Activated CD8-positive, alpha-beta T cell treated with anti-CD3 and anti-CD28 coated beads, Interleukin-2, amount 10 ng/mL, durations not matched to agents 7 days and 5 days (primary cell): ENCODE measurements around the gene DMPK. TPM values are rescaled to one million over a fixed set of nuclear protein-coding genes. Genes with fewer than 3 reads are reported as not detected.
A peak's percentile ranks its signal among the peaks of the same experiment; 100 is the strongest.

Experiments
- ATAC-seq: fragments of 150-1000 bp; cut with Tn5 transposase; one replicate; pipeline ENCODE4 v1.10.0; 2021; ENCODE audit warnings: moderate library complexity
- CTCF ChIA-PET: fragments of 350-600 bp; sonication (Branson Sonifier 250); formaldehyde crosslinking; loops from one replicate; lab custom pipeline; 2021; ENCODE audit warnings: antibody characterized with exemption; lab: Charles Lee
- POLR2A ChIA-PET: fragments of 350-600 bp; sonication (Branson Sonifier 250); formaldehyde crosslinking; loops from one replicate; lab custom pipeline; 2021; ENCODE audit warnings: antibody characterized with exemption; lab: Charles Lee
- DNase-seq: peaks from one replicate; pipeline ENCODE4 v3.0.0-alpha.2; 2020
- H3K27ac Mint-ChIP-seq: one replicate; pipeline ENCODE4 v1.8.0; 2021; ENCODE audit warnings: mild to moderate bottlenecking, mixed read lengths
- H3K27me3 Mint-ChIP-seq: one replicate; pipeline ENCODE4 v1.8.0; 2021; ENCODE audit warnings: low read depth, mixed read lengths
- H3K36me3 Mint-ChIP-seq: one replicate; pipeline ENCODE4 v1.8.0; 2021; ENCODE audit warnings: low read depth, mixed read lengths
- H3K4me1 Mint-ChIP-seq: one replicate; pipeline ENCODE4 v1.8.0; 2021; ENCODE audit warnings: low read depth, mixed read lengths
- H3K4me3 Mint-ChIP-seq: one replicate; pipeline ENCODE4 v1.8.0; 2021; ENCODE audit warnings: mild to moderate bottlenecking, mixed read lengths
- H3K9me3 Mint-ChIP-seq: one replicate; pipeline ENCODE4 v1.8.0; 2022; ENCODE audit warnings: mixed read lengths; ENCODE audit not compliant: insufficient read depth
- total RNA-seq, 2 experiments: library from RNA; stranded (reverse); gene quantifications; one replicate each; pipeline ENCODE4 v1.2.3, GENCODE V29; 2021

The DMPK gene
- total RNA-seq, 2 experiments from 2014 or later = 9.9 to 14.4 TPM

DNA sequence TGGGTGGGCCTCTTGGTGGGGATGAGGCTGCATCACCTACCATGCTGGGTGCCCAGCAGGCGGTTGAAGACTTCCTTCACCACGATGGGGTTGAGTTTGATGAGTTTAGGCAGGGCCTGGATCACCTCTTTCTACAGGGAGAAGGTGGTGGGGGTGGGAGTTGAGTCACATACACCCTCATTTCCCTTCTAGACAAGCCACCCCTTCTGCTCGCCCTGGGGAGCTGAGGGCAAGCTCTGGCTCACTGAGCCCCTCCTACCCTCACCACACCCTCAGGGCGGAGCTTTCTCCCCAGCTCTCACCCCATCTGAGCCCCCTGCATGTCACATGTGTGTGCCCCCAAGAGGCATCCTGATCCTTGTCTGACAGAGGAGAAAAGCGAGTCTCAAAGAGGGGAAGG lies 40.4 kb upstream of the DMPK start:
- CTCF ChIA-PET = interaction anchor here (1.9 kb wide), 1 partner anchor 53 kb away, joined by 6 read pairs; no protein-coding TSS in a partner anchor
- no peak for ATAC-seq
- POLR2A ChIA-PET = no interaction called here
- no peaks in the 10 kb centered on the region for H3K9me3 Mint-ChIP-seq
- no peak overlapping the region for H3K27ac Mint-ChIP-seq
- no peaks in the 10 kb centered on the region for H3K27me3 Mint-ChIP-seq
- no peak overlapping the region for H3K4me3 Mint-ChIP-seq
- H3K36me3 Mint-ChIP-seq = peaks cover 36% of the 10 kb centered on the region
- no peaks in the 10 kb centered on the region for H3K4me1 Mint-ChIP-seq
- DNase-seq = no peak

DNA sequence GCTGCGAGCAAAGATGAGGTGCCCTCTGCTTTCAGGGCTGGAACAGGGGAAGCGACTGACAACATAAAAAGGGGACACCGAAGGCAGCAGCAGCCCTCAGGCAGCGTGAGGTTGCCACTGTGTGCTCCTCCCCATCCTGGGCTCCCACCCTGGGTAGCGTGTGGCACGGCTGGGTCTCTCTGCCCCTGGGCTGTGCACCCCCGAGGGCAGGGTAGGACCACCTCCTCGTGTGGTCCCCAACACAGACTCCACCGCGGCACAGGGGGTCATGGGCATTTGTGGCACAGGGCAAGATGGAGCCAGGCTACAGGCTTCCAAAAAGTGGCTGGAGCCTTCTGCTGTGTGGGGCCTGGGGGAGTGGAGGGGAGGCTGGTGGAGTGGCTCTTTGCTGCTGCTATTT lies 39.3 kb upstream of the DMPK start:
- H3K4me3 Mint-ChIP-seq = no peak overlapping the region

DNA sequence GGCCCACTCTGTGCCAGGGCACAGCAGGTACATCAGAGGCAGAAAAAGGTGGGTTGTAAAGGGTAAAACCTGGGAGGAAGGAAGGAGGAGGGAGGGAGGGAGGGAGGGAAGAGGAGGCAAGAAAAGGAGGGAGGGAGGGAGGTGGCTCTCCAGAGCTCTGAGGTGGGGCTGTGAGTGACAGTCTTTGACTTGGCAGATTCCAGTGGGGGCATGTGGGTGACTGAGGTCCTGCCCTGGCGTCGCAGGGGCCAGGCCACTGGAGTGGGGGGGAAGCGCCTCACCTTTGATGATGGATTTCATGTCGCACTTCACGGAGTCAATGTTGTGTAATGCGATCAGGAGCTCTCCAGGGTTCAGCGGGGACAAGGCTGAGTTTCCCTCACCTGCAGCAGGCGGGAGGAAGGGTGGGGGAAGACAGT lies 38.8 kb upstream of the DMPK start:
- DNase-seq (no peak), ATAC-seq (no peak)
- H3K4me1 Mint-ChIP-seq = peaks cover 6% of the 10 kb centered on the region
- H3K9me3 Mint-ChIP-seq = no peaks in the 10 kb centered on the region
- peaks cover 32% of the 10 kb centered on the region for H3K36me3 Mint-ChIP-seq
- peak overlapping the region; percentile 34 for H3K27ac Mint-ChIP-seq
- ChIA-PET CTCF (interaction anchor here (1.6 kb wide), 1 partner anchor 51 kb away, joined by 7 read pairs; the partner anchor contains the start of gene SIX5), POLR2A (interaction anchor here (1.0 kb wide), 1 partner anchor 17 kb away, joined by 4 read pairs; no protein-coding TSS in a partner anchor)
- H3K27me3 Mint-ChIP-seq = no peaks in the 10 kb centered on the region
- H3K4me3 Mint-ChIP-seq = no peak overlapping the region

More for the DNA sequence above, 39.3 kb upstream of the DMPK start:
- ChIA-PET CTCF (no interaction called here), POLR2A (no interaction called here)
- ATAC-seq (no peak), DNase-seq (no peak)
- Mint-ChIP-seq H3K27ac (peak overlapping the region; percentile 34), H3K36me3 (peaks cover 35% of the 10 kb centered on the region), H3K9me3 (no peaks in the 10 kb centered on the region), H3K27me3 (no peaks in the 10 kb centered on the region), H3K4me1 (peaks cover 6% of the 10 kb centered on the region)

DNA sequence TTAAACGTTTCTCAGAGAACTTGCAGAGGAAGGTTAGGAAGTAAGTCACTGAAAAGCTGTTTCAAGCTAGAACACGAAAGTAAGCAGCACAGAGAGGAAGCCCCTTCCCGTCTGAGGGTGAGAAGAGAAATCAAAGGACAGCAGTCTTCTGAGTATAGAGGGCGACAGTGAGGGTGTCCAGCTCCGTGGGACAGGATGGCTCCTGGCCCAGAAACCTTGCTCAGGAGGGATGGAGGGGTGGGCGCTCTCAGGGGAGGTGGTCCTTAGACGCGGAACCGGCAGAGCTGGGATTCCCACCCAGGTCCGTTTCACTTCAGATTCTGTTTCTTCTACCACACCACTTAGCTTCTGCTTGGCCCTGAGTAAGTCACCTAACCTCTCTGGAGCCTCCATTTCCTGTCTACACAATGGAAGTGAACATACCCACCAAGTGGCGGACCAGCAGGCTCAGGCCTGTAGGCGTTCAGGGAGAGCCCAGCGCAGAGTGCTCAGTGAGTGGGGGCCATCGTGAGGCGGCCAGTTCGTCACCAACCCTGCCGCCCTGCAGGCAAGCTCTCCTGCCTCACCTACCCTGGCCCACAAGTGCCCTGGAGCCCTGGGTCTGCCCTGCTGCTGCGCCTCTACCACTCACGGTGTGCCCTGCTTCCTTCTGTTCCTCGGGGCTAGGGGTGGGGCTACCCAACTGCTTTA lies 38.3 kb upstream of the DMPK start:
- no peaks in the 10 kb centered on the region for H3K9me3 Mint-ChIP-seq
- no peak overlapping the region for H3K27ac Mint-ChIP-seq
- POLR2A ChIA-PET = interaction anchor here (1.0 kb wide), 1 partner anchor 18 kb away, joined by 4 read pairs; no protein-coding TSS in a partner anchor
- peaks cover 6% of the 10 kb centered on the region for H3K4me1 Mint-ChIP-seq
- H3K4me3 Mint-ChIP-seq = no peak overlapping the region
- H3K27me3 Mint-ChIP-seq = no peaks in the 10 kb centered on the region
- peaks cover 26% of the 10 kb centered on the region for H3K36me3 Mint-ChIP-seq
- CTCF ChIA-PET = interaction anchor here (1.6 kb wide), 1 partner anchor 51 kb away, joined by 7 read pairs; the partner anchor contains the start of gene SIX5
- ATAC-seq = no peak
- DNase-seq = no peak

DNA sequence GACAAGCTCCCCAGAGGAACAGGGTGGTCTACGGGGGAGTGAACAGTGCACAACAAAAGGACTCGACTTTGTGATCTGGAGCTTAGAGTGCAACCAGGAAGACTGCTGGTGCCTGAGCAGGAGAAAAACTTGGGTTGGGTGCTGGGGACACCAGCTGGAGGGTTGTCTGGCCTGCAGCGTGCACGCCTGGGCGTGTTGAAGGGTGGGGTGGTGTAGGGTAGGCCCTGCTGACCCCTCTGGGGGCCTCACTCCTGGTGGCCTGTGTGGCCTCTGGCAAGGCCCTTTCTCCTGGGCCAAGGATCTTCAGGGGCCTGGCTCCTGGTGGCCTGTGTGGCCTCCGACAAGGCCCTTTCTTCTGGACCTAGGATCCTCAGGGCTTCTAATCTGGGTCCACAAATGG lies 37.5 kb upstream of the DMPK start:
- Mint-ChIP-seq H3K36me3 (peaks cover 26% of the 10 kb centered on the region), H3K4me3 (no peak overlapping the region), H3K27ac (peak overlapping the region; percentile 11), H3K9me3 (no peaks in the 10 kb centered on the region), H3K27me3 (no peaks in the 10 kb centered on the region), H3K4me1 (peaks cover 6% of the 10 kb centered on the region)
- ATAC-seq (no peak), DNase-seq (no peak)
- CTCF ChIA-PET = interaction anchor here (1.6 kb wide), 1 partner anchor 50 kb away, joined by 7 read pairs; the partner anchor contains the start of gene SIX5
- POLR2A ChIA-PET = interaction anchor here (0.6 to 1.0 kb wide), 2 partner anchors 12 to 66 kb away, joined by 3 to 4 read pairs; partner anchors contain the start of gene IRF2BP1

DNA sequence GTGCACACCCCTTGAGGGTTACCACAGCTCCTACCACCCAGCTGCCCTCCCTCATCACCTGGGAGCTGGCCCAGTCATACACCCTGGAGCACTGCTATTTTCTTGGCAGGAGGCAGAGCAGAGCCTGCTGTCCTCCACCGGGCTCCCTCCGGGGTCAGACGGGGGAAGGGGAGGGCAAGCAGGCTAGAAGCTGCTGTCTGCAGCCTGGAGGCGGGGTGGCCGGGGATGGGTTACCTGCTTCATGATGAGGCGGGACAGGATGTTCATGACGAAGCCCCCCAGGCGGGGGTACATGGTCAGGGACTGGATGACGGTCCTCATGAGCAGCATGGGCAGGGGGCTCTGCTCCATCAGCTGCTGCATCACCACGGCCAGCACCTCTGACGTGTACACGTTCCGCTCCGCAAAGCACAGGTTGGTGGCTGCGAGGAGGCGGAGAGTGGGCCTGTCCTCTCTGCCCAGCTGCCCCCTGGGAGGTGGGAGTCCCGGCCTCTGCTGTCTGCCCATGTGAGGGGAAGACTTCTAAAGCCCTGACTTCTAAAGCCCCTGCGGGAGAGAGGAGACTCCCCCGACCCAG lies 35.5 kb upstream of the DMPK start:
- ATAC-seq (no peak), DNase-seq (no peak)
- ChIA-PET POLR2A (interaction anchor here (1.3 kb wide), 1 partner anchor 49 kb away, joined by 3 read pairs; the partner anchor contains the start of gene SIX5), CTCF (interaction anchor here (0.7 to 2.7 kb wide), 17 partner anchors 8 to 447 kb away, joined by 3 to 32 read pairs (median 11); partner anchors contain the start of genes FOXA3, IRF2BP1, SIX5 and SYMPK)
- Mint-ChIP-seq H3K36me3 (peaks cover 10% of the 10 kb centered on the region), H3K4me1 (peaks cover 6% of the 10 kb centered on the region), H3K9me3 (no peaks in the 10 kb centered on the region), H3K4me3 (no peak overlapping the region), H3K27ac (no peak overlapping the region), H3K27me3 (no peaks in the 10 kb centered on the region)

DNA sequence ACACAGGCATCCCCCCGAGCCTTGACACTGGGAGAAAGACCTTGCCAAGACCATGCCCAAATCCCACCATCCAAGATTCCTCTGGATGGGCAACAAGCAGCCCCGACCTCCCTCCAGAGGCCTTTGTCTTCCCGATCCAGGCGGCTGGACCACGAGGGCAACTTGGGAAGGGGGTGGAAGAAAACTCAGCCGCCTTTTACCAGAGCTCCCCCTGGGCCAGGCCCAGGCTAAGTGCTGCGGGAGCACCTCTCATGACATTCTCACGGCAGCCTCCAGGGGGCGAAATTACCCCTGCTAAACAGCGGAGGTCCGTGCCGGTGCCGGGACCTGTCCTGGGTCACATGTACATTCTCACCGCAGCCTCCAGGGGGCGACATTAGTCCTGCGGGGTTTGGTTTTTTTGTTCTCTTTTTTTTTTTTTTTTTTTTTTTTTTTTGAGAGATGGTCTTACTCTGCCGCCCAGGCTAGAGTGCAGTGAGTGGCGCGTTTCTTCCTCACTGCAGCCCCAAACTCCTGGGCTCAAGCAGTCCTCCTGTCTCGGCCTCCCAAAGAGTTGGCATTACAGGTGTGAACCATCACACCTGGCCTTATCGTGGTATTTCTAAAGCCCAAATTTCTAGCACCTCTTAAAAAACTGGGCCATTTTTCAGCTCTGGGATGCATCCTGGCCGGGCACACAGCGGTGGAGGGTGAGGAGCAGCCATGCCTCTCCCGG lies 34.9 kb upstream of the DMPK start:
- CTCF ChIA-PET = interaction anchor here (0.5 to 2.7 kb wide), 46 partner anchors 9 to 448 kb away, joined by 3 to 32 read pairs (median 4); partner anchors contain the start of genes CCDC61, DMWD, FBXO46 and FOXA3
- POLR2A ChIA-PET = interaction anchor here (1.3 kb wide), 1 partner anchor 48 kb away, joined by 3 read pairs; the partner anchor contains the start of gene SIX5
- peak; percentile 98 for DNase-seq
- peaks cover 6% of the 10 kb centered on the region for H3K4me1 Mint-ChIP-seq
- no peak overlapping the region for H3K4me3 Mint-ChIP-seq
- peaks cover 10% of the 10 kb centered on the region for H3K36me3 Mint-ChIP-seq
- ATAC-seq = peak; percentile 97
- peak overlapping the region; percentile 34 for H3K27ac Mint-ChIP-seq
- no peaks in the 10 kb centered on the region for H3K27me3 Mint-ChIP-seq
- no peaks in the 10 kb centered on the region for H3K9me3 Mint-ChIP-seq

DNA sequence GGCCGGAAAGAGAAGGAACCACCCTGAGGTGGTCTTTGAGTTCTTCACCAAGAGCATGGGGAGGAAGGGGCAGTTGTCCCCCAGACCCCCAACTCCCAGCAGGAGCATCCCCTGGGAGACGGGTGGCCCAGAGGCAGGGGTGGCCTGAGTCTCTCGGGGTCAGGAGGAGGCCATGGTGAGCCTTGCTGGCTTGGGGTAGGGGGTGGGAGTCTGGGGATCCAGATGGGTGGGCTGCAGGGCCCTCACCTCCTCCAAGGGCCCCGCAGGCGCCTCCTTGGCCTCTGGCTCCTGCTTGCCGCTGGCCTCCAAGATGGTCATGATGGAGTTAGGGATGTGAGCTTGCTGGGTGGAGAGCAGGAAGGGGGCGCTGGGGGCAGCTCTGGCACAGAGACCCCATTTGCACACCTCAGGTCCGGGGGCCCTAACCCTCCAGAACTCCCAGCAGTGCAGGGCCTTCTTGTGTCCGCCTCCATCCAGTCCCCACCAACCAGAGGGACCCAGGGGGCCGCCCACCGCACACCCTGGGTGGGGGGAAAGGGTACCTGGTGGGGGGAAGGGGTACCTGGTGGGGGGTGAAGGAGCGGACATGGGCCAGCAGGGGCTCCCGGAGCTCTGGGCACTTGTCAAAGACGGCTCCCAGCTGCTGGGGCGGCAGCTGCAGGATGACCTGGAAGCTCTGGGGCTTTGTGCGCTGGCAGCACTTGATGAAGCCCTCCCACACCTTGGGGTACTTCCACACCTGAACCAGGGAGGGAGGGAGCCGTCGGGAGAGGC lies 34.1 kb upstream of the DMPK start:
- Mint-ChIP-seq H3K4me3 (no peak overlapping the region), H3K27me3 (no peaks in the 10 kb centered on the region), H3K36me3 (peaks cover 10% of the 10 kb centered on the region), H3K27ac (no peak overlapping the region), H3K9me3 (no peaks in the 10 kb centered on the region), H3K4me1 (peaks cover 6% of the 10 kb centered on the region)
- no peak for ATAC-seq
- no peak for DNase-seq
- POLR2A ChIA-PET = interaction anchor here (1.3 kb wide), 1 partner anchor 47 kb away, joined by 3 read pairs; the partner anchor contains the start of gene SIX5
- CTCF ChIA-PET = interaction anchor here (0.5 to 3.5 kb wide), 46 partner anchors 10 to 447 kb away, joined by 3 to 32 read pairs (median 4); partner anchors contain the start of genes CCDC61, DMWD, FBXO46 and FOXA3

DNA sequence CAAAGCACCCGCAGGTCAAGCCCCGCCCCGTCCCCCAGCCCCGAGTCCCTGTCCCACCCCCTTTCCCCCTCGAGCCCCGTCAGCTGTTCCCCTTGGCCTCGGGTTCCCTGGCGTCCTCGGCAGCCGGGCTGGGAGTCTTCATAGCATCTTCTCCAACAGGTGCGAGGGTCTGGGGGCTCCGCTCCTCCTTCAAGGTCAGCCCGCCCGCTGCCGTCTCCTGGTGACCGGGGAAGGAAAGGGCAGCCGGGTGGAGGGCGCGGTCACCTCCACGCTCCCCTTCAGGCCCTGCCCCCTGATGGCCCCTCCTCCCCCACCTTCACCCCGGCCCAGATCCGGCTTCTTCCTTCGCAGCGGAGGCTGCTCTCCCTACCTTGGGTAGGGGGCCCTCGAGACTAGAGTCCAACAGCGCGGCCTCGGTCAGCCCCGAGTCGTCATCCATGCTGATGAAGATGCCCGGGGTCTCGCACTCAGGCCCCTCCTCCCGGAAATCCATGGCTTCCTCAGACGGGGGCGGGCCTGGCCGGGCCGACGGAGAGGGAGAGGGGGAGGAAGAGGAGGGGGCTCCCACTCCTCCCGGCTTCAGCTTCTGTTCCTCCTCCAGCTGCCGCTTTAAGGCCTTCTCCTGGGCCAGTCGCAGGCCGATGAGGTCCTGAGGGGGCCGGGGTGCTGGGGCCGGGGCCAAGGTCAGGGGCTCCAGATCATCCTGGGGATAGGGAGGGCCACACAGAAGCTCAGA lies 33.4 kb upstream of the DMPK start:
- POLR2A ChIA-PET = no interaction called here

DNA sequence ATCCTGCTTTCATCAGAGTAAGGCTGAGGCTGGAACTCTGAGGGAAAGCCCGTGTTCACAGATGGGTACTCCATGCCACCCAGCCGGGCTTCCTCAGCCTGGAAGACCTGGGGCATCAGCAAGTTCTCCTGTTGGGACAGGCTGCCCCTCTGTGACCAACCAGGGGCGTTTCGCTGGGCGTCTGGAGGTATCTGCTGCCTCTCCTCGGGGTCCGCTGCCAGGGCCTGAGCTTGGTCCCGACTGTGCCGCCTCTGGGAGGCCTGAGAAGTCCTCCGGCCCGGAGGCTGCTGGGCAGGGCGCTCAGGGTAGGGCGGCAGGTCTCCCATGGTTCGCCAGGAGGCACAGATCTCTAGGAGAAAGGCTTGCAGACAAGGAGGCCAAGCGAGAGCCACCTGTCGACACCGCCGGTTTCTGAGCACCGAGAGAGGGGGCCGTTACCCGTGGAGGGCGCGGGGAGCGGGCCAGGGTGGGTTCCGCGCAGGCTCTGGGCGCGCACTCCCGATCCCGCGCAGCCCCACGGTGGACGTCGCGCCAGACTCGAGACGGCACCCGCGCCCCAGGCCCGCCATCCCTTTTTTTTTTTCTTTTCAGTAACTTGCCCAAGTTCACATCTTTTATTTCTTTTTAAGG lies 32.7 kb upstream of the DMPK start, which contains the start of gene RSPH6A:
Gene RSPH6A (minus strand): TSS at position 458 of the 630 bp plus-strand sequence. CDS start 132 bp downstream, at position 326.
- peaks cover 12% of the 10 kb centered on the region for H3K4me1 Mint-ChIP-seq
- ChIA-PET CTCF (interaction anchor here (0.6 to 3.5 kb wide), 4 partner anchors 15 to 122 kb away, joined by 3 to 17 read pairs (median 8); partner anchors contain the start of gene SIX5), POLR2A (no interaction called here)
- H3K27me3 Mint-ChIP-seq = no peaks in the 10 kb centered on the region
- H3K9me3 Mint-ChIP-seq = no peaks in the 10 kb centered on the region
- H3K4me3 Mint-ChIP-seq = no peak within 1 kb of the TSS
- no peak within 1 kb of the TSS for H3K27ac Mint-ChIP-seq
- DNase-seq = no peak
- peaks cover 3% of the 10 kb centered on the region for H3K36me3 Mint-ChIP-seq
- ATAC-seq = no peak

More for the DNA sequence above, 33.4 kb upstream of the DMPK start:
- CTCF ChIA-PET = interaction anchor here (1.2 to 3.5 kb wide), 5 partner anchors 11 to 87 kb away, joined by 11 to 28 read pairs (median 14); partner anchors contain the start of genes IRF2BP1, MYPOP and SIX5
- no peak for DNase-seq
- Mint-ChIP-seq H3K36me3 (peaks cover 6% of the 10 kb centered on the region), H3K27me3 (no peaks in the 10 kb centered on the region), H3K4me1 (peaks cover 7% of the 10 kb centered on the region), H3K27ac (no peak overlapping the region), H3K4me3 (no peak overlapping the region), H3K9me3 (no peaks in the 10 kb centered on the region)
- ATAC-seq = no peak
